Panc1 (cell line): ENCODE measurements around the gene PKNOX2. TPM values are rescaled to one million over a fixed set of nuclear protein-coding genes. Genes with fewer than 3 reads are reported as not detected.

Experiments used
- ATAC-seq: fragments of 200-7000 bp; cut with Tn5 transposase; 2 replicates; pipeline ENCODE4 v1.9.1; 2020; ENCODE audit warnings: mild to moderate bottlenecking, moderate library complexity
- BruUV-seq: library from RNA; stranded (reverse); fragments of 400-500 nt; replicated peaks from 2 replicates; lab custom pipeline; 2021; lab: Mats Ljungman, UMichigan
- CTCF ChIA-PET: fragments of 300-600 bp; sonication (Branson Sonifier 250); formaldehyde crosslinking; loops from one replicate; lab custom pipeline; 2022; ENCODE audit warnings: antibody characterized with exemption; lab: Charles Lee
- POLR2A ChIA-PET: fragments of 300-600 bp; sonication (Branson Sonifier 250); formaldehyde crosslinking; loops from one replicate; lab custom pipeline; 2022; ENCODE audit warnings: antibody characterized with exemption; lab: Charles Lee
- DNase-seq: peaks from one replicate; pipeline ENCODE4 v3.0.0-alpha.2; 2010; ENCODE audit warnings: low read depth, low spot score
- H3K27ac ChIP-seq: 2 replicates; pipeline ENCODE4 v1.5.1; 2011; ENCODE audit warnings: mild to moderate bottlenecking, low read length, inconsistent platforms
- H3K27me3 ChIP-seq: fragments of 200-500 bp; sonication (Bioruptor generic); 2 replicates; pipeline ENCODE4 v1.6.0; 2014; ENCODE audit warnings: low read length, inconsistent platforms; ENCODE audit not compliant: control insufficient read depth, insufficient read depth
- H3K36me3 ChIP-seq: fragments of 200-500 bp; sonication (Bioruptor generic); 2 replicates; pipeline ENCODE4 v1.5.1; 2014; ENCODE audit warnings: inconsistent platforms, mild to moderate bottlenecking, low read length, moderate library complexity; ENCODE audit not compliant: control insufficient read depth, insufficient read depth
- H3K4me1 ChIP-seq: 2 replicates; pipeline ENCODE4 v1.5.1; 2011; ENCODE audit warnings: inconsistent platforms, mild to moderate bottlenecking, low read length, moderate library complexity; ENCODE audit not compliant: control insufficient read depth, insufficient read depth
- H3K4me3 ChIP-seq, 2 experiments: 2 replicates each; pipeline ENCODE4 v1.5.1; 2011 to 2012; ENCODE audit warnings: low read depth in 2 of 2, low read length in 2 of 2, mild to moderate bottlenecking in 2 of 2, inconsistent platforms in 1 of 2, moderate library complexity in 1 of 2
- H3K9me3 ChIP-seq: fragments of 200-500 bp; sonication (Bioruptor generic); 2 replicates; pipeline ENCODE4 v1.5.1; 2014; ENCODE audit warnings: low read depth, mild to moderate bottlenecking, inconsistent platforms, low read length, moderate library complexity; ENCODE audit not compliant: control insufficient read depth, insufficient read depth
- CTCF ChIP-seq: fragments of 450-650 bp; IDR thresholded peaks from 2 replicates; pipeline ENCODE4 v1.5.1; 2017; ENCODE audit warnings: mild to moderate bottlenecking
- POLR2AphosphoS5 ChIP-seq: IDR thresholded peaks from 2 replicates; pipeline ENCODE4 v1.6.1; 2012; ENCODE audit warnings: mild to moderate bottlenecking, low read depth, low read length, moderate library complexity
- REST ChIP-seq, 2 experiments: IDR thresholded peaks; 2 replicates each; pipeline ENCODE4 v1.6.1; 2011 to 2012; ENCODE audit warnings: low read depth in 2 of 2, control low read depth in 1 of 2, low read length in 1 of 2, mild to moderate bottlenecking in 1 of 2, moderate library complexity in 1 of 2; ENCODE audit not compliant: insufficient read depth in 1 of 2
- SIN3A ChIP-seq: IDR thresholded peaks from 2 replicates; pipeline ENCODE4 v1.6.1; 2012; ENCODE audit warnings: low read depth, mild to moderate bottlenecking, low read length, moderate library complexity, borderline replicate concordance; ENCODE audit not compliant: insufficient read depth
- TCF7L2 ChIP-seq: IDR thresholded peaks from 2 replicates; pipeline ENCODE4 v1.6.1; 2011; ENCODE audit warnings: mild to moderate bottlenecking, low read depth, low read length, inconsistent platforms
- in situ Hi-C: cut with HindIII; loops from 2 replicates; pipeline ENCODE4 v1.10.0; 2016; ENCODE audit warnings: low sequenced_read_pairs, low pct_unique_long_range_greater_than_20kb
- intact Hi-C: fragments of 100-400 bp; cut with micrococcal nuclease; formaldehyde crosslinking; loops from one replicate; pipeline ENCODE4 v1.10.0; 2022; ENCODE audit not compliant: unreplicated experiment
- total RNA-seq: library from RNA; stranded (reverse); gene quantifications from one replicate; pipeline ENCODE4 v1.2.1, GENCODE V29; 2021; ENCODE audit not compliant: unreplicated experiment

PKNOX2 gene
- total RNA-seq, 1 experiment from 2014 or later: not detected

GRCh38 chr11:125141178-125141577 lies 23.4 kb upstream of the PKNOX2 start:
- ATAC-seq: no peak
- POLR2A ChIA-PET: no interaction called here
- H3K27me3 ChIP-seq: peaks cover 13% of the 10 kb centered on the region

More at GRCh38 chr11:125141178-125141577, 23.4 kb upstream of the PKNOX2 start:
- TF ChIP-seq TCF7L2: no peak
- TF ChIP-seq CTCF: no peak
- TF ChIP-seq POLR2AphosphoS5: no peak
- TF ChIP-seq SIN3A: no peak
- TF ChIP-seq REST (IDR thresholded peaks at IDR 0.05; ENCODE audit: insufficient read depth in 1 of 2, low read depth in 2 of 2, low read length in 1 of 2): no peak
- intact Hi-C loops: loop anchor here (1.0 kb wide), 1 partner anchor 50 kb away; no protein-coding TSS in a partner anchor
- Histone ChIP-seq H3K9me3 (no peaks in the 10 kb centered on the region), H3K36me3 (no peaks in the 10 kb centered on the region), H3K27ac (no peak overlapping the region), H3K4me3 (no peak overlapping the region), H3K4me1 (0 out of 2 replicates have a peak, but pooled peaks cover 8% of the 10 kb centered on the region)
- in situ Hi-C loops: no loop called here
- no peak for DNase-seq
- no TSS peak for BruUV-seq
- CTCF ChIA-PET: interaction anchor here (1.1 to 1.8 kb wide), 2 partner anchors 50 kb away, joined by 6 to 18 read pairs; no protein-coding TSS in a partner anchor
